ENCODE measurements around the gene ABCA7. TPM values are rescaled to one million over a fixed set of nuclear protein-coding genes. Genes with fewer than 3 reads are reported as not detected.

Gene ABCA7
- total RNA-seq, 4 donors from 2014 or later = 15.5 to 58.7 (median 29.8) TPM

- DNase-seq = no peak
- Histone ChIP-seq H3K27ac (peak overlapping the region; percentile 84 to 96 (median 88)), H3K27me3 (no peaks in the 10 kb centered on the region), H3K36me3 (peaks cover 9 to 10% of the 10 kb centered on the region in 2 donors), H3K9me3 (no peaks in the 10 kb centered on the region), H3K4me3 (replicated peaks in 1 of 3) (peak overlapping the region; percentile 37 to 91 (median 86)), H3K4me1 (peaks cover 18 to 44% of the 10 kb centered on the region in 2 donors)
- intact Hi-C loops (cut with DNase I) = no loop called here
- 11 to 20% methylated on average over 1 to 3 of the region's 16 CpGs for WGBS, 2 donors
- no peak for TF ChIP-seq CTCF (IDR thresholded peaks at IDR 0.05)
- TF ChIP-seq POLR2A (IDR thresholded peaks at IDR 0.05) = no peak
Observed at GRCh38 chr19:1027650-1028061, 12.3 kb upstream of the ABCA7 start.

- Histone ChIP-seq H3K27ac (peak overlapping the region; percentile 84 to 96 (median 88)), H3K36me3 (peaks cover 15 to 16% of the 10 kb centered on the region in 2 donors), H3K27me3 (no peaks in the 10 kb centered on the region), H3K4me1 (peaks cover 13 to 39% of the 10 kb centered on the region in 2 donors), H3K9me3 (no peaks in the 10 kb centered on the region), H3K4me3 (replicated peaks in 1 of 3) (peak overlapping the region; percentile 37 to 91 (median 60))
- no CpG with 5 or more reads among the region's 58 CpGs for WGBS, 2 donors
- intact Hi-C loops (cut with DNase I) = no loop called here
- TF ChIP-seq CTCF (IDR thresholded peaks at IDR 0.05) (no peak), POLR2A (IDR thresholded peaks at IDR 0.05) (peak in 1 of 2 donors; percentile 69)
- DNase-seq = peak; percentile 76 to 80
Observed at GRCh38 chr19:1028062-1028926, 11.6 kb upstream of the ABCA7 start.

DNA sequence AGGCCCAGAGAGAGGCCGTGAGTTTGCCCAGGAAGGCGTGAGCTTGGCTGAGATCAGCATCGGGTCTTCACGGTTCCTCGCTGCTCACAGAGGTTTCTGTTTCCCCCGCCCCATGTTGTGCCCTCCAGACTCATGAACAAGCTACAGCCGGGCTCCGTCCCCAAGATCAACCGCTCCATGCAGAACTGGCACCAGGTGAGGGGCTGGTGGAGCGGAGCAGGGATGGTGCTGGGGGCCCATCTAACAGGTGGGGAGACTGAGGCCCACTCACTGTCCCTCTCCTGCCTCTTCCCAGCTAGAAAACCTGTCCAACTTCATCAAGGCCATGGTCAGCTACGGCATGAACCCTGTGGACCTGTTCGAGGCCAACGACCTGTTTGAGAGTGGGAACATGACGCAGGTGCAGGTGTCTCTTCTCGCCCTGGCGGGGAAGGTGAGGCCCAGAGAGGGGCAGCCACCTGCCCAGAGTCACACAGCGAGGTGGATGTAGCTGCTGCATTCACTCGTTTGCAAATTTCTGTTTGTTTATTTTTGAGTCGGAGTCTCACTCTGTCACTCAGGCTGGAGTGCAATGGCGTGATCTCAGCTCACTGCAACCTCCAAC, 7.5 kb upstream of the ABCA7 start:
- Histone ChIP-seq H3K27ac (no peak overlapping the region), H3K4me1 (peaks cover 13 to 21% of the 10 kb centered on the region in 2 donors), H3K27me3 (no peaks in the 10 kb centered on the region), H3K9me3 (no peaks in the 10 kb centered on the region), H3K36me3 (peaks cover 17 to 19% of the 10 kb centered on the region in 2 donors), H3K4me3 (replicated peaks in 1 of 3) (no peak overlapping the region)
- no peak for DNase-seq
- TF ChIP-seq CTCF (IDR thresholded peaks at IDR 0.05) = no peak
- TF ChIP-seq POLR2A (IDR thresholded peaks at IDR 0.05) = no peak
- intact Hi-C loops (cut with DNase I) = no loop called here
- 88 to 92% methylated on average over 20 of the region's 20 CpGs for WGBS, 2 donors

DNA sequence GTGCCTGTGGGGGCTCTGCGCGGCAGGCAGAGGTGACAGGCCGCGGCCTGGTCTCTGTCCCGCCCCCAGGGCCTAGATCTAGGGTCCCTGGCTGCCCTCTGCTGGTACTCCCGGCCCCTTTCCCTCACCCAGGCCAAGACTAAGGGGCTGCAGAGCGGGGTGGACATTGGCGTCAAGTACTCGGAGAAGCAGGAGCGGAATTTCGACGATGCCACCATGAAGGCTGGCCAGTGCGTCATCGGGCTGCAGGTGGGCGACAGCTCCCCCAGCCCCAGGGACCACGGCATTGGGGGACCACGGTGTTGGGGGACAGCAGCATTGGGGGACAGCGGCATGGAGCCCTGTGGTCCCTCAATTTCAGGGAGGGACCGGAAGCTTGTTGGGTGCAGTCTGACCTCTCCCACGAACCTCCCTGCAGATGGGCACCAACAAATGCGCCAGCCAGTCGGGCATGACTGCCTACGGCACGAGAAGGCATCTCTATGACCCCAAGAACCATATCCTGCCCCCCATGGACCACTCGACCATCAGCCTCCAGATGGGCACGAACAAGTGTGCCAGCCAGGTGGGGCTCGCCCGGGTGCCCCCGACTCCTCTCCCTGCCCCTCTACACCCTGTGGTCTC, 3.8 kb upstream of the ABCA7 start:
- peaks cover 10 to 14% of the 10 kb centered on the region in 2 donors for H3K4me1 ChIP-seq
- DNase-seq = no peak
- peaks cover 17 to 22% of the 10 kb centered on the region in 2 donors for H3K36me3 ChIP-seq
- WGBS, 2 donors = 86 to 89% methylated on average over 21 to 29 of the region's 29 CpGs
- TF ChIP-seq POLR2A (IDR thresholded peaks at IDR 0.05) (no peak), CTCF (IDR thresholded peaks at IDR 0.05) (no peak)
- H3K27ac ChIP-seq = no peak overlapping the region
- intact Hi-C loops (cut with DNase I) = no loop called here
- H3K4me3 ChIP-seq (replicated peaks in 1 of 3) = no peak overlapping the region
- no peaks in the 10 kb centered on the region for H3K27me3 ChIP-seq
- no peaks in the 10 kb centered on the region for H3K9me3 ChIP-seq
